Common myeloid progenitor, CD34-positive (primary cell): ENCODE results near the gene EPB41L3.
"Not testable (repeated sequence)": the region's sequence is repeated elsewhere in the genome, so short reads cannot be mapped to it uniquely, and the experiment has no call there.

Experiments used
- CTCF ChIA-PET: fragments of 350-600 bp; sonication (Branson Sonifier 250); formaldehyde crosslinking; loops from one replicate; lab custom pipeline; 2021; ENCODE audit warnings: antibody characterized with exemption; lab: Charles Lee
- POLR2A ChIA-PET: fragments of 350-600 bp; sonication (Branson Sonifier 250); formaldehyde crosslinking; loops from one replicate; lab custom pipeline; 2021; ENCODE audit warnings: antibody characterized with exemption; lab: Charles Lee
- DNase-seq, 3 donors: peaks; one replicate each; pipeline versions ENCODE4 v3.0.0 to v3.0.0-alpha.2; 2013
- H3K27ac ChIP-seq, 2 experiments: 1 replicate in 1 of 2; 2 replicates in 1 of 2; pipeline ENCODE4 v1.7.0; 2013; ENCODE audit warnings: inconsistent platforms in 2 of 2, low read length in 2 of 2, mild to moderate bottlenecking in 2 of 2, low read depth in 1 of 2, moderate library complexity in 1 of 2; ENCODE audit not compliant: severe bottlenecking in 2 of 2, insufficient read depth in 1 of 2, poor library complexity in 1 of 2
- H3K27me3 ChIP-seq, 5 experiments: replicated peaks in 2 of 5; 1 replicate in 3 of 5; 2 replicates in 2 of 5; pipeline versions ENCODE4 v1.6.1 to v1.7.0; 2013; ENCODE audit warnings: low read length in 4 of 5, mild to moderate bottlenecking in 2 of 5, moderate library complexity in 2 of 5, inconsistent platforms in 1 of 5; ENCODE audit not compliant: insufficient read depth in 5 of 5, control insufficient read depth in 4 of 5
- H3K36me3 ChIP-seq, 4 experiments: 1 replicate in 2 of 4; 2 replicates in 2 of 4; pipeline versions ENCODE4 v1.6.1 to v1.7.0; 2013; ENCODE audit warnings: low read length in 3 of 4, control low read depth in 1 of 4, mild to moderate bottlenecking in 1 of 4; ENCODE audit not compliant: control insufficient read depth in 4 of 4, insufficient read depth in 4 of 4
- H3K4me1 ChIP-seq, 4 experiments: 1 replicate in 3 of 4; 2 replicates in 1 of 4; pipeline versions ENCODE4 v1.6.1 to v1.7.1; 2013; ENCODE audit warnings: low read length in 3 of 4, mild to moderate bottlenecking in 3 of 4, control low read depth in 1 of 4, inconsistent platforms in 1 of 4, moderate library complexity in 1 of 4; ENCODE audit not compliant: control insufficient read depth in 4 of 4, insufficient read depth in 4 of 4; ENCODE audit errors: control extremely low read depth in 1 of 4
- H3K4me3 ChIP-seq, 7 experiments: 1 replicate in 4 of 7; 2 replicates in 3 of 7; pipeline versions ENCODE4 v1.5.1 to v1.7.0; 2013; ENCODE audit warnings: mild to moderate bottlenecking in 7 of 7, low read length in 6 of 7, moderate library complexity in 6 of 7, inconsistent platforms in 2 of 7, low read depth in 2 of 7, control low read depth in 1 of 7; ENCODE audit not compliant: insufficient read depth in 4 of 7, control insufficient read depth in 1 of 7; ENCODE audit errors: extremely low read depth in 1 of 7
- H3K9me3 ChIP-seq, 5 experiments: 1 replicate in 4 of 5; 2 replicates in 1 of 5; pipeline versions ENCODE4 v1.6.1 to v1.7.1; 2013; ENCODE audit warnings: low read length in 4 of 5, mild to moderate bottlenecking in 2 of 5, inconsistent platforms in 1 of 5, low read depth in 1 of 5, moderate library complexity in 1 of 5; ENCODE audit not compliant: control insufficient read depth in 4 of 5, insufficient read depth in 2 of 5; ENCODE audit errors: control extremely low read depth in 1 of 5
- WGBS: methylation state at CpG from one replicate; pipeline ENCODE4 v1.1.5; 2013; ENCODE audit not compliant: insufficient coverage; 5-methylcytosine and 5-hydroxymethylcytosine counted together

EPB41L3 gene

DNA sequence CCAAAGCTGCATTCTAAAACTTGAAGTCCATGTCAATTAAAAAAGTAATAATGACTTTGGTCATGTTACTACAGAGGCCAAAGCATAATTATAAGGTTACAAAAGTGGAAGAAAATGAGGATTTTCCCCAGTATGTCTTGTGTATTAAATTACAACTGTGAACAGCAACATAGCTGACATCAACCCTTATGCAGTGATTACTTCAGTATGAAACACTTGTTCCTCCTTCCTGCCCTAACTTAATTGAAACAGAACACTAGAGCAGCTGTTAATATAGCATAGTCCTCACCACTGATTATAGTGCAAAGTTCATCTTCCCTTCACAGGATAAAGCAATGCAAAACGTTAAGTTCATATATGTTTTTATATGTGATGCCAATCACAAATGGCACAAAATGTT, 29.9 kb downstream of the EPB41L3 start:
- CTCF ChIA-PET: interaction anchor here (1.4 kb wide), 1 partner anchor 32 kb away, joined by 3 read pairs; no protein-coding TSS in a partner anchor
- H3K4me1 ChIP-seq: peaks cover 7 to 35% (median 16%) of the 10 kb centered on the region in 4 experiments
- POLR2A ChIA-PET: interaction anchor here (0.6 kb wide), 1 partner anchor 164 kb away, joined by 3 read pairs; no protein-coding TSS in a partner anchor
- H3K36me3 ChIP-seq: no peaks in the 10 kb centered on the region
- H3K27me3 ChIP-seq: no peaks in the 10 kb centered on the region
- WGBS: no CpG with 5 or more reads among the region's 1 CpG
- no peaks in the 10 kb centered on the region for H3K9me3 ChIP-seq
- H3K4me3 ChIP-seq: no peak overlapping the region
- no peak for DNase-seq
- H3K27ac ChIP-seq: no peak overlapping the region

DNA sequence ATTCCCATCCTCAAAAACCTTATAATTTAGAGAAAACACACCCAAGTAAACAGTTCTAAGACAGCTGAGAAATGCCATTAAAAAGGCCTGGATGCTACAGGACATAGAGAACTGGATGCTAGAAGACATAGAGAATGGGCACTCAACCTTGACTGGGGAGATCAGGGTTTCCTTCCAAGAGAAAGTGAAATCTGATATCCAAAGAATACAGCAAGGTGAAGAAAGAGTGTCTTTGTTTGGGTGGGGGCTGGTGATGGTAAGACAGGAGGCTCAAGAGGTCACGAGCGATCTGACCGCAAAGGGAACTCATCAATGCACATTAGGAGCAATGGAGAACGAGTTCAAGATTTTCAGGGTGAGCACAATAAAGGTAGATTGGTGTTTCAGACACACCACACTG, 31.6 kb downstream of the EPB41L3 start:
- no peak for DNase-seq
- Histone ChIP-seq H3K9me3 (no peaks in the 10 kb centered on the region), H3K27me3 (no peaks in the 10 kb centered on the region), H3K4me1 (peaks cover 7 to 35% (median 16%) of the 10 kb centered on the region in 4 experiments), H3K36me3 (no peaks in the 10 kb centered on the region), H3K4me3 (no peak overlapping the region), H3K27ac (no peak overlapping the region)
- WGBS: 96% methylated on average over 4 of the region's 4 CpGs
- ChIA-PET CTCF (interaction anchor here (2.4 kb wide), 1 partner anchor 35 kb away, joined by 5 read pairs; no protein-coding TSS in a partner anchor), POLR2A (no interaction called here)

DNA sequence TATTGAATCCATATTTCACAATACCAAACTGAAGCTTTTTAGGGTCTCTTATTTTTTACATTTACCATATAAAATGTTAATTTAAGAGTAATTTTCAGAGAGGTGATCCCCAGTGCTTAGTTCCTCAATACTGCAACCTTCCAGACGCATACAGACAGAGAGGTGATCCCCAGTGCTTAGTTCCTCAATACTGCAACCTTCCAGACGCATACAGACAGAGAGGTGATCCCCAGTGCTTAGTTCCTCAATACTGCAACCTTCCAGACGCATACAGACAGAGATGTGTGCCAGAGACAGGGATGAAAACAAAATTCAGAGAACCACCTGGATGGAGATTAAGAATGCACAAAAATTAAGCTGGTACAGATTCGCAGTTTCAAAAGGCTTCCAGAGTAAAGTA, 32.3 kb downstream of the EPB41L3 start:
- 67% methylated on average over 2 of the region's 4 CpGs for WGBS
- CTCF ChIA-PET: interaction anchor here (1.2 to 2.4 kb wide), 2 partner anchors 35 to 50 kb away, joined by 3 to 5 read pairs; no protein-coding TSS in a partner anchor
- not testable (repeated sequence) for H3K9me3 ChIP-seq, H3K36me3 ChIP-seq, H3K27ac ChIP-seq, H3K27me3 ChIP-seq, H3K4me3 ChIP-seq, DNase-seq
- peaks cover 7 to 33% (median 16%) of the 10 kb centered on the region in 4 experiments for H3K4me1 ChIP-seq
- POLR2A ChIA-PET: interaction anchor here (0.7 kb wide), 1 partner anchor 55 kb away, joined by 5 read pairs; no protein-coding TSS in a partner anchor

DNA sequence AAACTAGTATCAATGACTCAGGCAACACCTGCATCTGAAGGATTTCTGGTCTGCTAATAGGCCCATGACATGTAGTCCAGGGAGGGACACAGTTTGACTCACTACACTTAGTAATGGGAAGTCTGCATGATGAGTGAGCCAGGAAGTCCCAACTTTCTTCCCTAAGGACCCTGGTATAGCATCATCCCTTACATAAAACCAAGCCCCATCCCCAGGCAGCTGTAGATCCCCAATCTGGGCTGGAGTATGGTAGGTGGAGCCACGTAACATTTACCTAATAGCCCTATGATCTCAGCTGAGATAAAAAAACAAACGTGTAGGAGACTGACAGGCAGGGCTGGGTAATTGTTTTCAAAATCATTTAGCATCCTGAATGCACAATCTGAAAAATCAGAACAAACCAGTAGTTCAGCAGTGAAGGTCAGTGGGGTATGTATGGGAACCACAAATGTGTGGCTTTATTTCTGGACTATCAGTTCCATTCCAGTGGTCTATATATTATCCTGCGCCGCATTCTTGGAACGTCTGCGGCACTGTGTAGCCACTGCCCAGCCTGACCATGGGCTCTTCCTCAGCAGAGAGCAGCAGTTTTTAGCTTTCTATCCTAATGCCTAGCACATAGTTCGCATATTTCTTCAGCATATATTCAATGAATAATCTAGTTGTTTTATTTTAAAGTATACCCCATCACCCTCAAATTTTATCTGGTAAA, 33.5 kb downstream of the EPB41L3 start:
- no peak for DNase-seq
- H3K27ac ChIP-seq: no peak overlapping the region
- ChIA-PET CTCF (interaction anchor here (0.9 to 2.4 kb wide), 3 partner anchors 36 to 85 kb away, joined by 3 to 5 read pairs (median 3); no protein-coding TSS in a partner anchor), POLR2A (no interaction called here)
- no peaks in the 10 kb centered on the region for H3K36me3 ChIP-seq
- H3K4me3 ChIP-seq: no peak overlapping the region
- no peaks in the 10 kb centered on the region for H3K9me3 ChIP-seq
- H3K27me3 ChIP-seq: no peaks in the 10 kb centered on the region
- peaks cover 0 to 22% (median 6%) of the 10 kb centered on the region in 4 experiments for H3K4me1 ChIP-seq
- WGBS: 95% methylated on average over 6 of the region's 7 CpGs

DNA sequence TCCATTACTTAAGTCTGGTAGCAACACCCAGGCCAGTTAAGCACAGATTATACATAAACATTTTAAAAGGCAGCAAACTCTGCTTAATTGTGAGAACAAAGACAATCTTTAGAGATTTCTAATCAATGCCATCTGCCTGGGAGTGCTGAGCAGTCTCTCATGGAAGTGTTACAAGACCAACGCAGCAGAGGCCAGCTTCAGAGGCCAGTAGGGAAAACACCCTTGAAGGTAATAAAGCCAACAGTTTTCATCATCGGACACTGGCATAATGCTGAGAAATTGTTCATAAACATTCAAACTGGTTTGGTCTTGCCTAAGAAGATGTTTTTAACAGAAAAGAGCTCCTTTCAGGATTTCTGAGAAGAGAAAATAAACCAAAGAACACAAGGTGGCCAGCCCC, 35.0 kb downstream of the EPB41L3 start:
- CTCF ChIA-PET: interaction anchor here (1.0 kb wide), 2 partner anchors 9 to 1377 kb away, joined by 3 read pairs; no protein-coding TSS in a partner anchor
- no peak for DNase-seq
- H3K36me3 ChIP-seq: no peaks in the 10 kb centered on the region
- no peak overlapping the region for H3K4me3 ChIP-seq
- WGBS: 100% methylated on average over 2 of the region's 2 CpGs
- peaks cover 0 to 7% (median 2%) of the 10 kb centered on the region in 4 experiments for H3K4me1 ChIP-seq
- POLR2A ChIA-PET: no interaction called here
- no peaks in the 10 kb centered on the region for H3K9me3 ChIP-seq
- no peaks in the 10 kb centered on the region for H3K27me3 ChIP-seq
- H3K27ac ChIP-seq: no peak overlapping the region

DNA sequence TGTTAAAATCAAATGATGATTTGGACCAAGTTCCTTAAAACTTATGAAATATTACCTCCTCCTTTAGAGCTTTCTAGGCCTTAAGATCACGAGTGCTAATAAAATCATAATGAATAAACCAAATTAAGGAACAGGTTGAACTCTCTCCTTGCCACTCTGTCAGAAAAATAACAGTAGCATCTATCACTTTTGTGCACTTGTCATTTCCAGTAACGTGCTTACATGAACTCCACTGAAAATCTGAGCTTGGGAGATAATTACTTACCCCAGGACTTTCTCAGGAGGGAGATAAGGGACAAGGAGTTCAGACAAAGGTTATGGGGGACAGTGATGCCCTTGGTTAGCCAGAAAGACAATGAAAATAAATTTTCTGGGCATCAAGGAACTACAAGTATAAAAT, 36.0 kb downstream of the EPB41L3 start:
- Histone ChIP-seq H3K27ac (no peak overlapping the region), H3K27me3 (no peaks in the 10 kb centered on the region), H3K36me3 (no peaks in the 10 kb centered on the region), H3K9me3 (no peaks in the 10 kb centered on the region), H3K4me1 (peaks cover 0 to 6% (median 2%) of the 10 kb centered on the region in 4 experiments), H3K4me3 (no peak overlapping the region)
- no peak for DNase-seq
- CTCF ChIA-PET: interaction anchor here (0.8 to 1.4 kb wide), 2 partner anchors 11 to 21 kb away, joined by 3 to 4 read pairs; no protein-coding TSS in a partner anchor
- no CpG with 5 or more reads among the region's 2 CpGs for WGBS
- POLR2A ChIA-PET: no interaction called here

DNA sequence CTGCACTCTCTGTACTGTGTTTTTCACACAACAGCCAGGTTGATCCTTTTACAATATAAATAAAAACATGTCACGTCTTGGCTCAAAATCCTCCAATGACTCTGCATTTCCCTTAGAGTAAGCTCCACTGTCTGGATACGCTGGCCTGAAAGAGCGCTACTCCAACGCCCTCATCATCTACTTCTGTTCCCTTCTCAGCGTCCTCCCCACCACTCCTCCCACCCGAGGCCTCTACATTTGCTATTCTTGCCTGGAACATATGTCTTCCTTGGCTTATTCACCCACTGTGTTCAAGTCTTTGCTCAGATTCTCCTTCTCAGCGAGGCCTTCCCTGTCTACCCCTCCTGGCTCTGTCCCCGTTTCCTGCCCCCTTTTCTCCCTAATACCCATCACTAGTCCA, 37.6 kb downstream of the EPB41L3 start:
- Histone ChIP-seq H3K4me1 (peaks cover 0 to 4% (median 1%) of the 10 kb centered on the region in 4 experiments), H3K36me3 (no peaks in the 10 kb centered on the region), H3K9me3 (no peaks in the 10 kb centered on the region), H3K27ac (no peak overlapping the region), H3K4me3 (no peak overlapping the region), H3K27me3 (no peaks in the 10 kb centered on the region)
- CTCF ChIA-PET: no interaction called here
- 97% methylated on average over 7 of the region's 8 CpGs for WGBS
- POLR2A ChIA-PET: no interaction called here
- DNase-seq: no peak
